GM06990 (cell line): ENCODE results near the gene LKAAEAR1.

ENCODE experiments used
- DNase-seq: peaks from one replicate; pipeline ENCODE4 v3.0.0-alpha.2; 2011; ENCODE audit not compliant: insufficient read length; ENCODE audit errors: extremely low read depth
- H3K27me3 ChIP-seq: replicated peaks from 2 replicates; pipeline ENCODE4 v1.6.0; 2011; ENCODE audit warnings: low read length; ENCODE audit not compliant: control insufficient read depth, insufficient read depth
- H3K36me3 ChIP-seq: 2 replicates; pipeline ENCODE4 v1.5.1; 2011; ENCODE audit warnings: low read length; ENCODE audit not compliant: control insufficient read depth, insufficient read depth
- H3K4me3 ChIP-seq: replicated peaks from 2 replicates; pipeline ENCODE4 v1.5.1; 2011; ENCODE audit warnings: low read depth, mild to moderate bottlenecking, control low read depth, low read length
- CTCF ChIP-seq: IDR thresholded peaks from 2 replicates; pipeline ENCODE4 v1.5.1; 2011; ENCODE audit warnings: low read length, control low read depth, mild to moderate bottlenecking, inconsistent platforms; ENCODE audit not compliant: insufficient read depth, poor library complexity, severe bottlenecking

LKAAEAR1 gene

GRCh38 chr20:64111841-64112641 lies 27.8 kb upstream of the LKAAEAR1 start:
- DNase-seq = no peak
- no peak for TF ChIP-seq CTCF
- Histone ChIP-seq H3K27me3 (no peaks in the 10 kb centered on the region; the same call in 1 of the 2 replicates), H3K36me3 (no peaks in the 10 kb centered on the region), H3K4me3 (no peak overlapping the region)

GRCh38 chr20:64110411-64111068 lies 26.3 kb upstream of the LKAAEAR1 start:
- TF ChIP-seq CTCF = no peak

GRCh38 chr20:64109831-64110391 lies 25.7 kb upstream of the LKAAEAR1 start:
- Histone ChIP-seq H3K36me3 (no peaks in the 10 kb centered on the region), H3K4me3 (no peak overlapping the region), H3K27me3 (no peaks in the 10 kb centered on the region; the same call in none of the 2 replicates)
- DNase-seq = no peak
- no peak for TF ChIP-seq CTCF

More at GRCh38 chr20:64110411-64111068, 26.3 kb upstream of the LKAAEAR1 start:
- DNase-seq = no peak
- Histone ChIP-seq H3K36me3 (no peaks in the 10 kb centered on the region), H3K4me3 (no peak overlapping the region), H3K27me3 (no peaks in the 10 kb centered on the region; the same call in none of the 2 replicates)

GRCh38 chr20:64108731-64109681 lies 24.8 kb upstream of the LKAAEAR1 start:
- no peaks in the 10 kb centered on the region for H3K36me3 ChIP-seq
- H3K27me3 ChIP-seq = no peaks in the 10 kb centered on the region; the same call in none of the 2 replicates
- TF ChIP-seq CTCF = no peak
- H3K4me3 ChIP-seq = no peak overlapping the region
- no peak for DNase-seq

- no peak for TF ChIP-seq CTCF
- Histone ChIP-seq H3K36me3 (no peaks in the 10 kb centered on the region), H3K27me3 (no peaks in the 10 kb centered on the region; the same call in none of the 2 replicates), H3K4me3 (no peak overlapping the region)
- no peak for DNase-seq
Observed at GRCh38 chr20:64107736-64108457, 23.7 kb upstream of the LKAAEAR1 start.
